ENCODE results near the gene CENPH.

Gene CENPH

GRCh38 chr5:69206528-69207190, 17.3 kb downstream of the CENPH start:
- no peaks in the 10 kb centered on the region for H3K79me2 ChIP-seq (ENCODE audit: insufficient read depth, low read length)
- H3K27ac ChIP-seq (ENCODE audit: low read depth, low read length) = no peak overlapping the region

GRCh38 chr5:69209602-69210001, 20.2 kb downstream of the CENPH start:
- no peaks in the 10 kb centered on the region for H3F3A ChIP-seq (ENCODE audit: insufficient read depth)
- H2AFZ ChIP-seq (ENCODE audit: low read depth, low read length, severe bottlenecking) = no peak overlapping the region
- TF ChIP-seq CTCF (IDR thresholded peaks at IDR 0.05; ENCODE audit: insufficient read depth, low read length, poor library complexity, severe bottlenecking) (no peak), EZH2phosphoT487 (conservative IDR thresholded peaks at IDR 0.05; ENCODE audit: low read length) (no peak)
- H3K9me2 ChIP-seq (replicated peaks; ENCODE audit: insufficient read depth, low read length) = no peaks in the 10 kb centered on the region
- H3K27ac ChIP-seq (ENCODE audit: low read depth, low read length) = no peak overlapping the region
- no peak overlapping the region for H3K4me2 ChIP-seq (ENCODE audit: low read depth, low read length, poor library complexity, severe bottlenecking)
- no peak overlapping the region for H3K4me3 ChIP-seq (ENCODE audit: insufficient read depth, low read length, poor library complexity, severe bottlenecking)
- no peaks in the 10 kb centered on the region for H4K20me1 ChIP-seq (ENCODE audit: low read depth, low read length)
- no peaks in the 10 kb centered on the region for H3K9me3 ChIP-seq (ENCODE audit: insufficient read depth, low read length)
- no peak overlapping the region for H3K9ac ChIP-seq (ENCODE audit: low read length)
- H3K36me3 ChIP-seq (ENCODE audit: low read length) = peaks cover 5% of the 10 kb centered on the region; the same call in 1 of the 2 replicates
- no peaks in the 10 kb centered on the region for H3K79me2 ChIP-seq (ENCODE audit: insufficient read depth, low read length)
- H3K27me3 ChIP-seq (ENCODE audit: low read length) = no peaks in the 10 kb centered on the region

More at GRCh38 chr5:69206528-69207190, 17.3 kb downstream of the CENPH start:
- H4K20me1 ChIP-seq (ENCODE audit: low read depth, low read length) = no peaks in the 10 kb centered on the region
- H3K9ac ChIP-seq (ENCODE audit: low read length) = no peak overlapping the region
- H3K9me2 ChIP-seq (replicated peaks; ENCODE audit: insufficient read depth, low read length) = no peaks in the 10 kb centered on the region
- 0 out of 2 replicates have a peak, but pooled peaks cover 3% of the 10 kb centered on the region for H3F3A ChIP-seq (ENCODE audit: insufficient read depth)
- no peaks in the 10 kb centered on the region for H3K27me3 ChIP-seq (ENCODE audit: low read length)
- H3K9me3 ChIP-seq (ENCODE audit: insufficient read depth, low read length) = no peaks in the 10 kb centered on the region
- H2AFZ ChIP-seq (ENCODE audit: low read depth, low read length, severe bottlenecking) = no peak overlapping the region
- H3K4me3 ChIP-seq (ENCODE audit: insufficient read depth, low read length, poor library complexity, severe bottlenecking) = no peak overlapping the region
- peaks cover 14% of the 10 kb centered on the region; the same call in 1 of the 2 replicates for H3K36me3 ChIP-seq (ENCODE audit: low read length)
- H3K4me2 ChIP-seq (ENCODE audit: low read depth, low read length, poor library complexity, severe bottlenecking) = no peak overlapping the region
- TF ChIP-seq EZH2phosphoT487 (conservative IDR thresholded peaks at IDR 0.05; ENCODE audit: low read length) (no peak), CTCF (IDR thresholded peaks at IDR 0.05; ENCODE audit: insufficient read depth, low read length, poor library complexity, severe bottlenecking) (no peak)

- no peak for TF ChIP-seq CTCF (IDR thresholded peaks at IDR 0.05; ENCODE audit: insufficient read depth, low read length, poor library complexity, severe bottlenecking)
- no peak for TF ChIP-seq EZH2phosphoT487 (conservative IDR thresholded peaks at IDR 0.05; ENCODE audit: low read length)
- no peaks in the 10 kb centered on the region for H3K27me3 ChIP-seq (ENCODE audit: low read length)
- H3F3A ChIP-seq (ENCODE audit: insufficient read depth) = peaks cover 4% of the 10 kb centered on the region; the same call in 1 of the 2 replicates
- H3K4me2 ChIP-seq (ENCODE audit: low read depth, low read length, poor library complexity, severe bottlenecking) = no peak overlapping the region
- no peak overlapping the region for H3K4me3 ChIP-seq (ENCODE audit: insufficient read depth, low read length, poor library complexity, severe bottlenecking)
- no peak overlapping the region for H2AFZ ChIP-seq (ENCODE audit: low read depth, low read length, severe bottlenecking)
- H3K27ac ChIP-seq (ENCODE audit: low read depth, low read length) = no peak overlapping the region
- H3K79me2 ChIP-seq (ENCODE audit: insufficient read depth, low read length) = no peaks in the 10 kb centered on the region
- no peaks in the 10 kb centered on the region for H3K9me2 ChIP-seq (replicated peaks; ENCODE audit: insufficient read depth, low read length)
- H3K9ac ChIP-seq (ENCODE audit: low read length) = no peak overlapping the region
- H4K20me1 ChIP-seq (ENCODE audit: low read depth, low read length) = no peaks in the 10 kb centered on the region
- no peaks in the 10 kb centered on the region for H3K9me3 ChIP-seq (ENCODE audit: insufficient read depth, low read length)
- peaks cover 5% of the 10 kb centered on the region; the same call in 1 of the 2 replicates for H3K36me3 ChIP-seq (ENCODE audit: low read length)
Measured at GRCh38 chr5:69211200-69211599, 21.8 kb downstream of the CENPH start.
